GM18861 (cell line): ENCODE results near the gene JMJD6.
"Not testable (repeated sequence)": the region's sequence is repeated elsewhere in the genome, so short reads cannot be mapped to it uniquely, and the experiment has no call there.

ENCODE experiments used
- ATAC-seq: cut with Tn5 transposase; IDR thresholded peaks from one replicate; pipeline ENCODE4 v1.9.1; 2021; ENCODE audit not compliant: unreplicated experiment

Gene JMJD6

DNA sequence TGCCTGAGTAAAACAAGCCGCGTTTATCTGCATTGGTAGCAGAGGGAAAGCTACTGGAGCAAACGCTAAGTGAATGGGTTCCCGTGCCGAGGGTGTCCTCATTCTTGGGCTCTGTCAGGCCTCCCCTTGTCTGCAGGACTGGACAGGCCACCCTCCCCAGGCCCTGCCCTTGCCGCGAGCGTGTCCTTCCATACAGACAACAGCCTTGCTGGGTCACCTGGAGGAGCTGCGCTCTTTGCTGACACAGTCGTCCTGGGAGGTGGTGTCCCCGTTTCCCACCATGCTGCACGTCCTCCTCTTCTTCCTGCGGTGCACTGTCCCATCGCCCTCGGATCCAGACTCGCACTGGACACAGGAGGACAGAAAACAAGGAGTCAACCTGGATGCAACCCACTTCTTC is 7.9 kb downstream of the JMJD6 start:
- ATAC-seq, result no peak

DNA sequence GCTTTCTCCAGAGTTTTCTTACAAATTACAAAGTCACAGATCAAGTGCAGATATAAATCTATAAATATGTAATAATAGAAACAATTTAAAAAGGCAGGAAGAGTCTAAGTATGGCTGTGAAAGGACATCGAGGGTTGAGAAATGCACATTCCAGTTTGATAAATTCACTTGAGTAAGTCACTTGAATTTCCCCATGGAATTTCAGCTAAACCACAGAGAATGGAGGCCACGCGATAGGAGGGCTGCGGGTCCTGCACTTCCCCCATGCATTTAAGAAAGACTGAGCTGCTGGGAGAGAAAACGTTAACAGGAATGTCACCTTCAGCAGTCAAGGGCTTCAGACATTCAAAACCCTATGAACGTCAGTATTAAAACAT is 9.6 kb downstream of the JMJD6 start:
- no peak for ATAC-seq

DNA sequence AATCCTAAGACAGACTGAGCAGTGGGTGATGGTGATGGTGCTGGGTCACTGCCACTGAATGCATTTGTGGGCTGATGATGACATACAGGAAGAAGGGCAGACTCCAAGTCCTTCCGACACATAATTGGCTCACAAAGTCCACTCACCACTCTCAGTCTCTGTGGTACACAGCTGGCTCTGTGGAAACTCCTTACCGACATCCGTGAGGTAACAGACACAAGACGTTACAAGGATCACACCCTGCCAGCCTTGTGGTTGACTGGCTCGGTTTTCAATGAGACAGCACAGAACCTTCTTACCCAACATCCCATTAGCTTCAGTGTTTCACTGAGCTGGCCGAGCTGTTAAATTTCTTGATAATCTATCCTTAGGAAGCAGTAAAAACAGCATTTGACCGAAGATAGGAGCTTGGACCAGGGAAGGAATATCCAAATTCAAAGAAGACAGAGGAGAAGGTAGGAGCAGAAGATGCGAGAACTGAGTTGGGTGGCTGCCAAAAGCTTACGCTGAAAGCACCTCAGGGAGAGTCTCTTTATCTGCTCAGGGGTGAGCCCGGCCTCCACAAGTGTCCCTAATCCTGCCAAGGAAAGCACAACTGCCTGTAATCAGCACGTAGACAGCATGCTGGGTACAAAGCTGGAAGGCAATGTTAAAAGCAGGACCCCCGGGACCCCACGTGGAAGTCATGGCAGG is 10.1 kb downstream of the JMJD6 start:
- ATAC-seq, result no peak

GRCh38 chr17:76715496-76715830 is 10.9 kb downstream of the JMJD6 start:
- no peak for ATAC-seq

GRCh38 chr17:76714822-76715495 is 11.4 kb downstream of the JMJD6 start:
- no peak for ATAC-seq

DNA sequence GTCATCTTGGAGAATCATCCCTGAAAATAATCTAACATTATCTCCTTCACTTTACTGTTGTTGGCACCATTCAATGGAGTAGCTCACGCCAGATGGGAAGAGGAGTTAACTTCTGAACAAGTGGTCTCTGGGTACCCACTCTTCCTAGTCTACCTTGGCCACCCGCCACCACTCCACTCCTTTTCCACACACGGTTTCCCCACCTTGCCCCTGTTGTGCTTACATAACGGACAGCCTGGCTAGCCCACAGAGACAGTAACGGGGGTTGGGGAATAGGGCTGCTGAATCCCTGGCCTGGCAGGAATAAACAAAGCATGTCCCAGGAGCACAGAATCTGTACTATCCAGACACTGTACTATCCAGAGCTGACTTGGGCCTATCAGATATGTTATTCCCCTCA is 12.1 kb downstream of the JMJD6 start:
- no peak for ATAC-seq

GRCh38 chr17:76713765-76714164 is 12.6 kb downstream of the JMJD6 start:
- ATAC-seq, result no peak

- ATAC-seq, result not testable (repeated sequence)
These were observed 14.1 kb downstream of the JMJD6 start for GRCh38 chr17:76712321-76712720.

GRCh38 chr17:76710863-76711611 is 15.4 kb downstream of the JMJD6 start, which contains the start of gene MXRA7:
Gene MXRA7, minus strand, starts transcription at chr17:76710965. Its CDS starts 19 bp downstream, at chr17:76710946.
- ATAC-seq, result no peak

DNA sequence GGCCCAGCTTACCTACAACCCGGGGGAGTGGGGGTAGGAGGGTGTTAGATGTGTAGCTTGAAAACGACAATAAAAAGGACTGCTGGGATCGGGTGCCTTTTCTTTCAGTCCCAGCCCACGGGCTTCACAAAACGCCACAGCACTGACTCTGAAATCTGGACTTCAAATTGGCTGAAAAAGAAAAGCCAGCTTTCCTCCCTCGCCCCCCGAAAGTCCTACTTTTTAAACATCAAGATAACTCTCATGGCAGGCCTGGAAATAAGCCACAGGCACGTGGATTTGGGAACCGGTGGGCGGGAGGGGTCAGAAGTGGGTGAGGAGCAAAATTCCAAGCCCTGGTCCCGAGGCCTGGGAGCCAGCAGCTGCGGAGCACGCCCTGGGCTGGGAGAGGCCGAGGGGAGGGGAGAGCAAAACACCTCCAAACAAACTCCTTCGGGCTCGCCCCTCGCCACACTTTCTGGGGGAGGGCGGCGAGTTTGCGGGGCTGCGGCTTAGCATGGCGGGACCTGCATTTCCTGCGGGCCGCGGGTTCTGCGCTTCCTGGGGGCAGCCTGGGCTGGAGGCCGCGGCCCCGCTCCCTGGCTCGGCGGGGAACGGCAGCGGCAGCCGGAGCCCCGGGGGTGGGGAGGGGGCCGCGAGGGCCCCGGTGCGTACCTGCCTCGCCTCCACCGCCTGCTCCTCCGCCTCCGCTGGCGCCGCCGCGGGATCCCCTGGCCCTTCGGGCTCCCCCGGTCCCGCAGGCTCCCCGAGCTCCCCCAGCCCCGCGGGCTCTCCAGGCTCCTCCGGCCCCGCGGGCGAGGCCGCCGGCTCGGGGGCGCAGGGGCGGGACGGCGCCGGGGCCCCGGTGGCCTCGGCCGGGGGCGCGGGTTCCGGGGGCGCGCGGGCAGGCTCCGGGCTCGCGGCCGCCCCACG is 16.2 kb downstream of the JMJD6 start:
- ATAC-seq, result not testable (repeated sequence)

GRCh38 chr17:76709077-76709950 is 17.1 kb downstream of the JMJD6 start:
- no peak for ATAC-seq

GRCh38 chr17:76707985-76708807 is 18.2 kb downstream of the JMJD6 start:
- no peak for ATAC-seq

GRCh38 chr17:76706817-76707216 is 19.6 kb downstream of the JMJD6 start:
- no peak for ATAC-seq

DNA sequence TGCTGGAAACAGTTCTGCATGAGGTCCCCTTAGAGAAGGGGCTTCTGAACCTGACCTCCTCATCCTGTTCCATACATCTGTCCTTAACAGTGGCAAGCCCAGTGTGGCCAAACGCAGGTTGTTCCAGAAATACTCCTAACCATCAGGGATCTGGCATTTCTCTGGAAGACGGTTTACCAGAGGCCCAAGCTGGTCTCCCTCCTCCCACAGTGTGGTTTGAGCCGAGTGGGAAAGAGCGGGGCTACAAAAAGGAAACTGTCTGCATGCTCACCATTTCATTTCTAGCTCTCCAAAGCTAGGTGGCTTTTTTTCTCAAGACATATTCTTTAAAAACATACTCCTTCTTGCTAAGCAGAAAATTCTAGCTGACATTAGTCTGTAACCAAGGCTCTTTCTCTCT is 21.6 kb downstream of the JMJD6 start:
- no peak for ATAC-seq

GRCh38 chr17:76702941-76703637 is 23.3 kb downstream of the JMJD6 start:
- no peak for ATAC-seq

- no peak for ATAC-seq
These were observed 24.3 kb downstream of the JMJD6 start for GRCh38 chr17:76702076-76702475.

- no peak for ATAC-seq
These were observed 24.9 kb downstream of the JMJD6 start for GRCh38 chr17:76701471-76701967.
